Gastroesophageal sphincter (tissue), 4 donors: ENCODE measurements around the gene TMEM115. TPM values are rescaled to one million over a fixed set of nuclear protein-coding genes. Genes with fewer than 3 reads are reported as not detected.

ENCODE experiments used
- ATAC-seq: fragments of 150-250 bp; one replicate; pipeline ENCODE4 v1.9.1; 2016; ENCODE audit warnings: mild to moderate bottlenecking, moderate library complexity
- H3K27ac ChIP-seq, 4 donors: fragments of 200-600 bp; sonication (generic) in 3 of 4; 1 replicate in 3 of 4; 2 replicates in 1 of 4; pipeline ENCODE4 v1.5.1; 2016 to 2019
- H3K27me3 ChIP-seq: fragments of 200-600 bp; sonication (generic); one replicate; pipeline ENCODE4 v1.5.1; 2019
- H3K36me3 ChIP-seq, 2 donors: fragments of 200-600 bp; sonication (generic); one replicate each; pipeline ENCODE4 v1.5.1; 2019; ENCODE audit warnings: control low read depth in 1 of 2
- H3K4me1 ChIP-seq, 3 donors: fragments of 200-600 bp; sonication (generic); 1 replicate in 2 of 3; 2 replicates in 1 of 3; pipeline ENCODE4 v1.5.1; 2016 to 2019; ENCODE audit warnings: control low read depth in 2 of 3
- H3K4me3 ChIP-seq, 2 donors: fragments of 200-600 bp; sonication (generic); one replicate each; pipeline ENCODE4 v1.5.1; 2019; ENCODE audit warnings: mild to moderate bottlenecking in 1 of 2, moderate library complexity in 1 of 2
- H3K9me3 ChIP-seq, 3 donors: fragments of 200-600 bp; sonication (generic); one replicate each; pipeline ENCODE4 v1.5.1; 2017 to 2019; ENCODE audit warnings: control low read depth in 2 of 3
- EP300 ChIP-seq: sonication (generic); formaldehyde crosslinking; IDR thresholded peaks from one replicate; pipeline ENCODE4 v1.6.1; 2017; ENCODE audit warnings: antibody characterized with exemption, mild to moderate bottlenecking
- POLR2A ChIP-seq, 2 donors: fragments of 450-650 bp; IDR thresholded peaks; one replicate each; pipeline ENCODE4 v1.6.1; 2017; ENCODE audit warnings: antibody characterized with exemption in 2 of 2, mild to moderate bottlenecking in 2 of 2, moderate library complexity in 1 of 2
- POLR2AphosphoS5 ChIP-seq: sonication (generic); formaldehyde crosslinking; IDR thresholded peaks from one replicate; pipeline ENCODE4 v1.6.1; 2017; ENCODE audit warnings: antibody characterized with exemption
- WGBS, 2 donors: methylation state at CpG; one replicate each; pipeline ENCODE4 v1.1.5; 2018; ENCODE audit warnings: low coverage in 1 of 2; 5-methylcytosine and 5-hydroxymethylcytosine counted together
- total RNA-seq, 4 donors: library from RNA; depleted of rRNA; stranded (reverse); fragments of >200 nt; gene quantifications; one replicate each; pipeline ENCODE4 v1.1.0, GENCODE V29; 2016
- TF ChIP-seq, protein P1 (sequence below), 4 experiments: fragments of 200-600 bp in 2 of 4; fragments of 450-650 bp in 2 of 4; sonication (generic) in 1 of 4; IDR thresholded peaks; one replicate each; pipeline ENCODE4 v1.5.1; 2017 to 2019; ENCODE audit warnings: antibody characterized with exemption in 4 of 4, mild to moderate bottlenecking in 2 of 4, moderate library complexity in 2 of 4

TMEM115 gene
- total RNA-seq, 4 donors from 2014 or later = 41.1 to 66.2 (median 55.7) TPM

DNA sequence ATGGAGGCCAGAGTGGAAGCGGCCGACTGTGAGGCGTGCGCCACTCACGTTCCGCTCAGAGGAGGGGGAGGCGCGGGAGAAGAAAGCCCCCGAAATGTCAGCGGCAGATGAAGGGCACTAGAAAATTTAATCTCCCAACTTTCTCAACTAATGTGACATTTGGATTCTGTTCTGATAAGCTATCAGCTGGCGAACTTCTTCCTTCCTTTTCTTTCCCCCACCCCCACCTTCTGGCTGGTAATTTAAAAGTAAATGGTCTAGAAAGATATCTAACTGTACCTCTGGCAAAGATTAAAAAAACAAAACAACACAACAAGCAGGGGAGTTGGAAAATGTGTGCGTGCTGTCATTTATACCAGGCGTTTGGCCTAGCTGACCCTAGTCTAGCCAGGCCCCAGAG is 26.4 kb upstream of the TMEM115 start:
- Histone ChIP-seq H3K27me3 (no peaks in the 10 kb centered on the region), H3K36me3 (no peaks in the 10 kb centered on the region), H3K27ac (no peak overlapping the region), H3K4me3 (no peak overlapping the region), H3K9me3 (no peaks in the 10 kb centered on the region), H3K4me1 (peaks cover 0 to 2% (median 0%) of the 10 kb centered on the region in 3 donors)
- no peak for ATAC-seq
- 82 to 88% methylated on average over 2 to 13 of the region's 13 CpGs for WGBS, 2 donors
- TF ChIP-seq EP300 (no peak), POLR2A (IDR thresholded peaks at IDR 0.05) (no peak), POLR2AphosphoS5 (no peak)
- TF ChIP-seq, protein P1, sequence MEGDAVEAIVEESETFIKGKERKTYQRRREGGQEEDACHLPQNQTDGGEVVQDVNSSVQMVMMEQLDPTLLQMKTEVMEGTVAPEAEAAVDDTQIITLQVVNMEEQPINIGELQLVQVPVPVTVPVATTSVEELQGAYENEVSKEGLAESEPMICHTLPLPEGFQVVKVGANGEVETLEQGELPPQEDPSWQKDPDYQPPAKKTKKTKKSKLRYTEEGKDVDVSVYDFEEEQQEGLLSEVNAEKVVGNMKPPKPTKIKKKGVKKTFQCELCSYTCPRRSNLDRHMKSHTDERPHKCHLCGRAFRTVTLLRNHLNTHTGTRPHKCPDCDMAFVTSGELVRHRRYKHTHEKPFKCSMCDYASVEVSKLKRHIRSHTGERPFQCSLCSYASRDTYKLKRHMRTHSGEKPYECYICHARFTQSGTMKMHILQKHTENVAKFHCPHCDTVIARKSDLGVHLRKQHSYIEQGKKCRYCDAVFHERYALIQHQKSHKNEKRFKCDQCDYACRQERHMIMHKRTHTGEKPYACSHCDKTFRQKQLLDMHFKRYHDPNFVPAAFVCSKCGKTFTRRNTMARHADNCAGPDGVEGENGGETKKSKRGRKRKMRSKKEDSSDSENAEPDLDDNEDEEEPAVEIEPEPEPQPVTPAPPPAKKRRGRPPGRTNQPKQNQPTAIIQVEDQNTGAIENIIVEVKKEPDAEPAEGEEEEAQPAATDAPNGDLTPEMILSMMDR (IDR thresholded peaks at IDR 0.05) = no peak

DNA sequence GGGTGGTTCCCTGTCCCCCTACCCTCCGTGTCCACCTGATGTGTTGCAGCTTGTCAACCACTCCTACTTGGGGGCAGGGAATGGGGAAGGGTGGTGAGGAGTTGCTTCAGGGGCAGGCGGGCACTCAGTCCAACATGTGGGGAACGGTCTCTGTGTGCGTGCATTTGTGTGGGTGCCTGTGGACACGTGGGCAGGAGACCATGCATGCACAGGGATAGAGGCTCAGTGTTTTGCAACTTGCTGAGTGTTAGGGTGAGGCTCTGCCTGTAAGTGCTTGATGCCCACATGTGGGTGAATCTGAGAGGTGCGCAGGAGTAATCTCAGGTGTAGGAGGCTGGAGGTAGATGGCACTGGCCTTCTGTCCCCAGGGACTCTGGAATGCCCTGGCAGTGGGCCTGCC is 24.4 kb upstream of the TMEM115 start:
- no peak overlapping the region for H3K27ac ChIP-seq
- TF ChIP-seq, protein P1 (IDR thresholded peaks at IDR 0.05) = no peak
- TF ChIP-seq POLR2AphosphoS5 (no peak), EP300 (no peak), POLR2A (IDR thresholded peaks at IDR 0.05) (no peak)
- 50% methylated on average over 1 of the region's 6 CpGs; no CpG with 5 or more reads in 1 of the 2 donors for WGBS, 2 donors

DNA sequence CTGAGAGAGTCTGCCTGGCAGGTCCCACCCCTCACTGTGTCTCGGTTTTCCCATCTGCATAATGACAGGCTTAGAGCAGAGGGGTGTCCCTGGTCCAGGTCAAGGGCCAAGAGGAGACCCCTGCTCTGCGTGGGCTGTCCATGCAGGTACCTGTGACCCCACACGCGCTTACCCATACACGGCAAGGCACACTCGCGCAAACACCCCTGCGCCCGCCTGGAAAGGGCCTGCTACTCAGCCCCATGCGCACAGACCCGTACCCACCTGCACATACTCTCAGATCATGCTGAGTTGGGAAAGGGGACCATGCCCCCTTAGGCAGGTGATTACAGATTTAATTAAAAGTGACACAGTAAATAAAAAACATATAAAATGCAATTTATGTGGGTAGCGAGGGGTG is 23.4 kb upstream of the TMEM115 start:
- Histone ChIP-seq H3K4me3 (no peak overlapping the region), H3K27ac (no peak overlapping the region), H3K4me1 (no peaks in the 10 kb centered on the region), H3K27me3 (no peaks in the 10 kb centered on the region), H3K36me3 (no peaks in the 10 kb centered on the region), H3K9me3 (no peaks in the 10 kb centered on the region)
- no peak for ATAC-seq
- WGBS, 2 donors = 100% methylated on average over 4 of the region's 12 CpGs; no CpG with 5 or more reads in 1 of the 2 donors
- TF ChIP-seq POLR2A (IDR thresholded peaks at IDR 0.05) (no peak), EP300 (no peak), POLR2AphosphoS5 (no peak)
- TF ChIP-seq, protein P1 (IDR thresholded peaks at IDR 0.05) = no peak

More for the DNA sequence above, 24.4 kb upstream of the TMEM115 start:
- H3K27me3 ChIP-seq = no peaks in the 10 kb centered on the region
- H3K4me1 ChIP-seq = no peaks in the 10 kb centered on the region
- no peak for ATAC-seq
- H3K4me3 ChIP-seq = no peak overlapping the region
- no peaks in the 10 kb centered on the region for H3K9me3 ChIP-seq
- H3K36me3 ChIP-seq = no peaks in the 10 kb centered on the region

DNA sequence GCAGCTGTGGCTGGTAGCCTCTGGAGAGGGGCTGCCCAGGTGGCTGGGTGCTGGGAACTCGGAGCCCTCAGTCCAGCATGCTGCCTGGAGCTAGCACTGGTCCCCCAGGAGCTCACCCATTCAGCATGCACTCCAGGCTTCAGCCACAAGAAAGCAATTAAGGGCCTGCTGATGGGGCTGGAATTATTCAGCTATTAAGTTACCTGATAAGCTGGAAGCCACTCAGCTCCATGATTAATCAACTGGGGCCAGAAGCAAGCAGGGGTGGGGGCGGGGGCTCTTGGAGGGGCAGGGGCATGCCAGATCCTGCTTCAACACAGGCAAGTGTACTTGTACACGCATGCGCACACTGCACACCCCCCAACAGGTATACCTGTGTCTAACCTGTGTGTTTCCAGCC is 22.1 kb upstream of the TMEM115 start:
- Histone ChIP-seq H3K9me3 (no peaks in the 10 kb centered on the region), H3K27ac (no peak overlapping the region), H3K4me1 (no peaks in the 10 kb centered on the region), H3K36me3 (no peaks in the 10 kb centered on the region), H3K4me3 (no peak overlapping the region), H3K27me3 (no peaks in the 10 kb centered on the region)
- 100% methylated on average over 1 of the region's 4 CpGs; no CpG with 5 or more reads in 1 of the 2 donors for WGBS, 2 donors
- ATAC-seq = no peak
- TF ChIP-seq, protein P1 (IDR thresholded peaks at IDR 0.05) = no peak
- TF ChIP-seq POLR2AphosphoS5 (no peak), EP300 (no peak), POLR2A (IDR thresholded peaks at IDR 0.05) (no peak)

DNA sequence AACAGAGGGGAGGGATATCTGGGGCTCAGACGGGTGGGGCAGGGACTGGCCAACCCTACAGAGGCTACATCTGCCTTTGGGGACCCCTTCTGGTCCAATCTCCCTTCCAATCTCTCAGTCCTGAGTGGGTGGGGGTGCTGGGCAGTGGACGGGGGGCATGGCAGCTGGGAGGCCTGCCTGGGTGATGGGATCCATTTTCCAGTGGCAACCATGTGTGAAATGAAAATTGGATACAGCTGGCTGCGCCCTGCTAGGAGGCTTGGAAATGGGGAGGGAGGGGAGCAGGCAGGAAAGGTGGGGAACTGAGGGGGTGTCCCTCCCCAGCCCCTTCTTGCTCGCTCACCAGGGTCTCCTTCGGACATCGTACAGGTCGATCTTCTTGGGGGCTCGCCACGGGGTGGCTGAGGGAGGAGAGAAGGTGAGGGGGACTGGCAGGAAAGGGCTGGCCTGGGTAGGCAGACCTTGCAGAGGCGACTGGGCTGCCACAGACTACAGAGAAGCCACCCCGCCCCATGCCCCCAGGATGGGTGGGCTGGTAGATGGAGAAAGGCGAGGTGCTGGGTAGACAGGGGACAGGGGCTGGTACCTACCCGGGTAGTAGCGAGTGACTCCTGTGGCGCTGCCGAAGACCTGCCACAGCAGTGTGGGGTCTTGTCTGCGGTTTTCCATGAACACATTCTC is 21.2 kb upstream of the TMEM115 start:
- Histone ChIP-seq H3K27ac (no peak overlapping the region), H3K27me3 (no peaks in the 10 kb centered on the region), H3K4me3 (no peak overlapping the region), H3K36me3 (no peaks in the 10 kb centered on the region), H3K4me1 (no peaks in the 10 kb centered on the region), H3K9me3 (no peaks in the 10 kb centered on the region)
- ATAC-seq = no peak
- TF ChIP-seq, protein P1 (IDR thresholded peaks at IDR 0.05) = no peak
- no peak for TF ChIP-seq POLR2AphosphoS5
- no peak for TF ChIP-seq EP300
- TF ChIP-seq POLR2A (IDR thresholded peaks at IDR 0.05) = no peak
- WGBS, 2 donors = 86% methylated on average over 10 of the region's 17 CpGs; no CpG with 5 or more reads in 1 of the 2 donors
